KBM-7 (cell line): Measurements from ENCODE around the gene CASKIN2.

ENCODE experiments used
- DNase-seq: peaks from one replicate; pipeline ENCODE4 v3.0.0-alpha.2; 2015
- in situ Hi-C: fragments of 300-500 bp; cut with MboI; formaldehyde crosslinking; loops from 2 replicates; pipeline ENCODE4 v1.14.3; 2020; ENCODE audit warnings: low sequenced_read_pairs, low pct_unique_long_range_greater_than_20kb, mixed read lengths

CASKIN2 gene

DNA sequence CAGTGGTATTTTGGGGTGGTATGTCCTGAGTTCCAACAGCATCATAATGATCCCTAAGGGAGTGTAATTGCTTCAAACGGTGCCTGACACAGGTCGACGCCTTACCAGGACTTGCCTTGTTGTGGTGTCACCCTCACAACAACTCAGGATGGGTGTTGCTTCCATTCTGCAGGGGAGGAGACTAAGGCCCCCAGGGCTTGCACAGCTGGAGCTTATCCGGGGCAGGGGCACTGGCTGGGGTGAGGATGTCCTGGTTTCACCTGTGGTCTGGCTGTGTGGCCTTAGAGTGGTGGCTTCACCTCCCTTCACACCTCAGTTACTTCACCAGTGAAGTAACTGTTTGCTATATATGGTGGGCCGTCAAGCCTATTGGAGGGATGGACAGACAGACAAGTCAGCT lies 33.5 kb upstream of the CASKIN2 start:
- DNase-seq: no peak
- in situ Hi-C loops: no loop called here

DNA sequence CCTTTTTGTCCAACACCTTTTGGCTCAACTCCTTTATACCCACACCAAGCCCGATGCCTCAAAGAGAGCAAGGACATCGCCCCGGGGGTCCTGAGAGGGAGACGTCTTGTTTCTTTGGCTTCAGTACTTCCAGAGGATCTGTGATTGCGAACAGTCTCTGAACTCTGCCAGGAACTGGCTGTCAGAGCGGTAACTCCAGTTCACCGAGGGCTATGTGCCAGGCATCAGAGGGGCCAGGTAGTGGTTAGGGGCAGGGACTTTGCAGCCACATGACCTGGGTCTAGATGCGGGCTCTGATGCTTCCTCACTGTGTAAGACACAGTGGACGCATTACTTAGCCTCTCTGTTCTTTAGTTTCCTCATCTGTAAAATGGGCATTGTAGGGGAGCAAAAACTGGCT lies 31.8 kb upstream of the CASKIN2 start:
- in situ Hi-C loops: no loop called here
- DNase-seq: no peak

GRCh38 chr17:75546181-75546580 lies 30.8 kb upstream of the CASKIN2 start:
- DNase-seq: no peak
- in situ Hi-C loops: no loop called here

DNA sequence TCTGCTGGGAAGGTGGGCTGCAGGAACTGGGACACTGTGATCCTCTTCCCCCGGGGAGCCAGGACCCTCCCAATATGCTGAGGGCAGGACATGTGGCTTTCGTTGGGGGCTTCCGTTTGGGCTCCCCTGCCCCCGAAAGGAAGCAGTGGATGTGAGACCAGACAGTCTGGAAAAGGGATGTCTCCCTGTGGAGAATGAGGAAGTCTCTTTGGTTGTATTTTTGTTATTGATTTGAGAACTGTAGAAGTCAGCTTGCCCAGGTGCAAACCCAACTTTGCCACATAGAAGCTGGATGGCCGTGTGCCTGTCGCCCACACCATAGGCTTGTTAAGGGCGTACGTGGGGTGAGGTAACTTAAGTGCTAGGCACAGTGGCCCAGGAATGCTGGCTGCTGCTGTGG lies 28.9 kb upstream of the CASKIN2 start:
- in situ Hi-C loops: no loop called here
- peak; percentile 26 for DNase-seq

- no peak for DNase-seq
- in situ Hi-C loops: no loop called here
Measured at GRCh38 chr17:75542728-75543336, 27.5 kb upstream of the CASKIN2 start.

- DNase-seq: no peak
- in situ Hi-C loops: no loop called here
Measured at GRCh38 chr17:75542229-75542628, 26.9 kb upstream of the CASKIN2 start.

DNA sequence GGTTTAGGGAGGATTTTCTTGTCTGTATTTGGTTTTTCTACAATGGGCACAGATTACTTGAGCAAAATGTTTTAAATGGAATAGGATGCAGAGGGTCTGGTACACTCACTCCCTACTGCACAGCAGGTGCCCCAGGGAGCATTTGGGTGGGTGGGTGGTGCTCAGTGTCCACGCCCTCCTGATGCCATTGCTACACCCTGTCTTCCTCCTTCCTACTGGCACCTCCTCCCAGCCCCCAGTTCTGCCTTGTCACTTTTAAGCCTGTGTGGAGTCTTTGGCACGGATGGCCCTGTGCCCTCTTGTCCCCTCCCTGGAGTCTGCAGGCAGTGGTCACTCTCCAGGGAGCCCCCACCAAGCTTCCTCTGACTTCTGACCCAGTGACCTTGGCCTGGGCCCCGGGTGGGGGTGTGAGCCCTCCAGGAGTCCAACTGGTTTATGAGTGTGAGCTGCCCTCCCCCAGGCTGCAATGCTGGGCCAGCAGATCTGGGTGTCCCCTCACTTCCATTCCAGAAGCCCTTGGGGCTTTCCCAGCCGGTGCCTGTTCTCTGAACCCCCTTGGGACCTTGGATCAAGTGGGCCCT lies 25.7 kb upstream of the CASKIN2 start:
- DNase-seq: no peak
- in situ Hi-C loops: no loop called here

DNA sequence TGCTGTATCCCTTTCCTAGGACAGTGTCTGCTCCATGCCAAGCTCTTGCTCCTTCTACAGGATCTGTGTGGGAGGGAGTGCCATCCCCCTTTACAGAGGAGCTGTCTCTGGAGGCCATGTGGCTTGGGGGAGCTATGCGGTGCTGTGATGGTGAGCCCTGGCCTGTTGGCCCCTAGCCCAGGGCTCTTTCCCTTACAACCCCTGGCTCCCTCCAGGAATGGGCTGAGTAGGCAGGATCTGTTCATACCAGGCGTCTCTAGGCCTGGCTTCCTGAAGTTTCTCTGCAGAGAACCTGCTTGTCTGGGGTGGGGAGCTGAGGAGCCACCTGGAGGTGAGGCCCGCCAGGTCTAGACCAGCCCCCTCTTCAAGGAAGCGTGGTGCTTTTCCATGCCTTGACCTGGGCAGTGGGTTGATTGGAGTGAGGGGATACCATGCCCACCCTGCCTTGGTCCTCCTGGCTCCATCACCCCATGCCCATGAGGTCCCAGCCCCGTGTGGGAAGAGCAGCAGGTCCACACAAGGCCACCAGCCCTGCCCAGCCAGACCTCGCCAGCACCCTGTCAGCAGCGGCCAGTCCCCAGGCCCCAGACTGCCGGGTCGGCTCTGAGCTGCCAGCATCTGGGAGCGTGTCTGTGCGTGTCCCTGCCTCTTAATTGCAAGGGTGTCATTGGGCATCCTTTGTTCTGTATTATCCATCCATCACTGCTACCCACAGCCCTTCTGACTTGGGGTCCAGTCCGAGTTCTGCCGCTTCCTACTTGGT lies 24.8 kb upstream of the CASKIN2 start:
- DNase-seq: no peak
- in situ Hi-C loops: no loop called here

DNA sequence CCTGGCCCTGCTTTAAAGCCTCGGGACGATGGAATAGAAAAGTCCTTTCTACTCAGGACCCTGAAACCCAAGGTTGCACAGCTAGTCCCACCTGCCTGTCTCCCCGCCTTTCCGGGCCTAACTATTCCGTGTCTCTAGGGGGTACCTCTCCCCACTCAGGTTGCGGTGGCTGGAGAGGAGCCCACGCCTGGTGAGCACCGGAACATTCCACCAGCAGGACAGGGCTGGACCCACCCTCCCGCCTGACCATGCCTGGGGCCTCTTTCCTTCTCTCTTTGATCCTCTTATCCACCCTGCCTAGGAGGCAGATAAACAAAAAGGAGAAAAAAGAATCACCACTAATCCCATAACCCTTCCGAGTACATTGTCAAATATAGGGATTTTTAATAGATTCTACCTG lies 21.0 kb upstream of the CASKIN2 start:
- in situ Hi-C loops: no loop called here
- DNase-seq: no peak

- no peak for DNase-seq
- in situ Hi-C loops: no loop called here
Measured at GRCh38 chr17:75535871-75536270, 20.5 kb upstream of the CASKIN2 start.

- in situ Hi-C loops: no loop called here
- no peak for DNase-seq
Measured at GRCh38 chr17:75535119-75535537, 19.8 kb upstream of the CASKIN2 start.

GRCh38 chr17:75531721-75532072 lies 16.4 kb upstream of the CASKIN2 start:
- in situ Hi-C loops: no loop called here

GRCh38 chr17:75530837-75531720 lies 15.7 kb upstream of the CASKIN2 start:
- in situ Hi-C loops: no loop called here
- no peak for DNase-seq

More at GRCh38 chr17:75531721-75532072, 16.4 kb upstream of the CASKIN2 start:
- DNase-seq: no peak

- in situ Hi-C loops: no loop called here
- DNase-seq: peak; percentile 16
Measured at GRCh38 chr17:75526555-75527270, 11.4 kb upstream of the CASKIN2 start.

- DNase-seq: peak; percentile 24
- in situ Hi-C loops: no loop called here
Measured at GRCh38 chr17:75525806-75526554, 10.6 kb upstream of the CASKIN2 start.

- peak; percentile 88 for DNase-seq
- in situ Hi-C loops: no loop called here
Measured at GRCh38 chr17:75524970-75525805, 9.9 kb upstream of the CASKIN2 start, which contains the start of gene LLGL2. Gene LLGL2 (plus strand): TSS chr17:75525697. CDS start chr17:75543427, 17,730 bp downstream.

DNA sequence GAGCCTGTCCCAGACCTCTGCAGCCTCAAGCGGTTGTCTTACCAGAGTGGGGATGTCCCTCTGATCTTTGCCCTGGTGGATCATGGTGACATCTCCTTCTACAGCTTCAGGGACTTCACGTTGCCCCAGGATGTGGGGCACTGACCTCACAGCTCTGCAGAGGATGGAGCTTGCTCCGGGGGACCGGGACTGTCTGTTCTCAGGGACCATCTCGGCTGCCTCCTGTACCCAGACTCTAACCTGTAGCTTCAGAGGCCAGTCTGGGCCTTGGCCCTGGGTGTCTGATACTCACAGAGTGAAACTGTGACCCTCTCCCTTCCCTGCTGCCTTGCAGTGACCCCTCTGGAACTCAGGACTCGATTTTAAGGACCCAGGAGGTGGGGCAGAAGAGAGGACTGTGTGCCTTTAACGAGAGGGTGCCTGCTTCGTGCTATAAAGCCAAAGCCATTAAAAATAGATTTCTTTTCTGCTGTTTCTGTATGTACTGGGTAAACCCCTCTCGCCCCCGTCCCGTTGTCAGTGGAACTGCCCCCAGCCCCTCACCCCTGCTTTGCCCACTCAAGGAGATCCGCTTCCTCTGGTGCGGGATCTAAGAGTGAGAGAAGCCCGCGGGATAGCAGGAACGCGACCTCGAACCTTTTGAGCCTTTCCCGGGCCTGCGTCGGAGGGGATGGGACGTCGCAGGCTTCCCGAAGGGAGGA lies 9.1 kb upstream of the CASKIN2 start:
- in situ Hi-C loops: no loop called here
- no peak for DNase-seq
